ENCODE measurements around the gene KCNAB1.

DNA sequence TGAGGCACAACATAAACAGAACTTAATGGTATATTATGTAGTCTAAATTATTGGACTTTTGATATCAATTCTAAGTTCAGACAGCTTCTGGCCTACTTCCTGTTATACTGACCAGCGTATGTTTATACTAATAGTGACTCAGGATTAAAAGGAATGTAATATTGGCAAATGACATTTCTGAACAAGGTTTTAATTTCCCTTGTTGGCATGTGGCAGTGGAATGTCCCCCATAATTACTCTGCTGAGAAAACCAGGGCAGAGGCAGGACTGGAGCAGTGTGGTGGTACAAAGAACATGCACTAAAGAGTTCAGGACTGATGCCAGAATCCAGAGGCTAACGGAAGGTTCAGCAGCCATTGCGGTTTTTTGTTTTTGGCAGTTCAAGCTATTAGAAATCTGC is 184.0 kb downstream of the KCNAB1 start:
- TF ChIP-seq, protein P1, sequence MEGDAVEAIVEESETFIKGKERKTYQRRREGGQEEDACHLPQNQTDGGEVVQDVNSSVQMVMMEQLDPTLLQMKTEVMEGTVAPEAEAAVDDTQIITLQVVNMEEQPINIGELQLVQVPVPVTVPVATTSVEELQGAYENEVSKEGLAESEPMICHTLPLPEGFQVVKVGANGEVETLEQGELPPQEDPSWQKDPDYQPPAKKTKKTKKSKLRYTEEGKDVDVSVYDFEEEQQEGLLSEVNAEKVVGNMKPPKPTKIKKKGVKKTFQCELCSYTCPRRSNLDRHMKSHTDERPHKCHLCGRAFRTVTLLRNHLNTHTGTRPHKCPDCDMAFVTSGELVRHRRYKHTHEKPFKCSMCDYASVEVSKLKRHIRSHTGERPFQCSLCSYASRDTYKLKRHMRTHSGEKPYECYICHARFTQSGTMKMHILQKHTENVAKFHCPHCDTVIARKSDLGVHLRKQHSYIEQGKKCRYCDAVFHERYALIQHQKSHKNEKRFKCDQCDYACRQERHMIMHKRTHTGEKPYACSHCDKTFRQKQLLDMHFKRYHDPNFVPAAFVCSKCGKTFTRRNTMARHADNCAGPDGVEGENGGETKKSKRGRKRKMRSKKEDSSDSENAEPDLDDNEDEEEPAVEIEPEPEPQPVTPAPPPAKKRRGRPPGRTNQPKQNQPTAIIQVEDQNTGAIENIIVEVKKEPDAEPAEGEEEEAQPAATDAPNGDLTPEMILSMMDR (conservative IDR thresholded peaks at IDR 0.05 in 1 of 2, IDR thresholded peaks at IDR 0.05 in 1 of 2; ENCODE audit: low read depth in 1 of 2, low read length in 2 of 2) = no peak
- no peak for TF ChIP-seq EZH2 (IDR thresholded peaks at IDR 0.05; ENCODE audit: low read length, missing control alignments)

All from fibroblast of lung (primary cell).